Gastrocnemius medialis (tissue), 4 donors: ENCODE data around the gene WLS. TPM values are rescaled to one million over a fixed set of nuclear protein-coding genes. Genes with fewer than 3 reads are reported as not detected.

Experiments
- ATAC-seq, 2 donors: fragments of 150-250 bp; one replicate each; pipeline ENCODE4 v1.9.1; 2016
- DNase-seq, 2 donors: peaks; one replicate each; pipeline ENCODE4 v3.0.0-alpha.2; 2019
- H3K27ac ChIP-seq, 4 donors: fragments of 200-600 bp; sonication (generic); 1 replicate in 1 of 4; 2 replicates in 3 of 4; pipeline ENCODE4 v1.5.1; 2016 to 2018; ENCODE audit warnings: mild to moderate bottlenecking in 2 of 4, moderate library complexity in 1 of 4
- H3K27me3 ChIP-seq, 3 donors: fragments of 200-600 bp; sonication (generic) in 2 of 3; 1 replicate in 1 of 3; 2 replicates in 2 of 3; pipeline versions ENCODE4 v1.5.1 to v1.6.0; 2016 to 2019; ENCODE audit warnings: mild to moderate bottlenecking in 1 of 3, moderate library complexity in 1 of 3
- H3K36me3 ChIP-seq, 2 donors: fragments of 200-600 bp; sonication (generic) in 1 of 2; one replicate each; pipeline ENCODE4 v1.5.1; 2017 to 2018
- H3K4me1 ChIP-seq, 2 donors: fragments of 200-600 bp; sonication (generic) in 1 of 2; one replicate each; pipeline ENCODE4 v1.5.1; 2016 to 2017; ENCODE audit warnings: mild to moderate bottlenecking in 2 of 2
- H3K4me3 ChIP-seq, 4 donors: fragments of 200-600 bp; sonication (generic) in 3 of 4; 1 replicate in 1 of 4; 2 replicates in 3 of 4; pipeline ENCODE4 v1.5.1; 2016 to 2019; ENCODE audit warnings: mild to moderate bottlenecking in 2 of 4
- H3K9me3 ChIP-seq, 3 donors: fragments of 200-600 bp; sonication (generic) in 2 of 3; 1 replicate in 1 of 3; 2 replicates in 2 of 3; pipeline ENCODE4 v1.5.1; 2016 to 2019
- POLR2A ChIP-seq, 2 donors: fragments of 450-650 bp; IDR thresholded peaks; one replicate each; pipeline ENCODE4 v1.6.1; 2017; ENCODE audit warnings: antibody characterized with exemption in 2 of 2, mild to moderate bottlenecking in 2 of 2, moderate library complexity in 2 of 2
- in situ Hi-C, 4 donors: fragments of 200-750 bp; cut with MboI; loops; one replicate each; pipeline versions ENCODE4 v1.15.0 to v1.8.0; 2017; ENCODE audit warnings: low sequenced_read_pairs in 4 of 4
- intact Hi-C: fragments of 100-400 bp; cut with DNase I; formaldehyde crosslinking; loops from one replicate; pipeline ENCODE4 v1.15.1; 2023; ENCODE audit warnings: low total_unique reads
- total RNA-seq, 4 donors: library from RNA; depleted of rRNA; stranded (reverse); fragments of >200 nt; gene quantifications; one replicate each; pipeline versions ENCODE4 v1.1.0 to v1.2.3, GENCODE V29; 2016
- TF ChIP-seq, protein P1 (sequence below), 5 experiments: fragments of 450-650 bp in 3 of 5; fragments of 200-600 bp in 2 of 5; sonication (generic) in 2 of 5; IDR thresholded peaks in 4 of 5; conservative IDR thresholded peaks in 1 of 5; 1 replicate in 4 of 5; 2 replicates in 1 of 5; pipeline ENCODE4 v1.5.1; 2016 to 2019; ENCODE audit warnings: antibody characterized with exemption in 5 of 5, mild to moderate bottlenecking in 3 of 5, moderate library complexity in 3 of 5

The WLS gene
- total RNA-seq, 4 donors from 2014 or later = 8.6 to 15.7 (median 11.6) TPM

DNA sequence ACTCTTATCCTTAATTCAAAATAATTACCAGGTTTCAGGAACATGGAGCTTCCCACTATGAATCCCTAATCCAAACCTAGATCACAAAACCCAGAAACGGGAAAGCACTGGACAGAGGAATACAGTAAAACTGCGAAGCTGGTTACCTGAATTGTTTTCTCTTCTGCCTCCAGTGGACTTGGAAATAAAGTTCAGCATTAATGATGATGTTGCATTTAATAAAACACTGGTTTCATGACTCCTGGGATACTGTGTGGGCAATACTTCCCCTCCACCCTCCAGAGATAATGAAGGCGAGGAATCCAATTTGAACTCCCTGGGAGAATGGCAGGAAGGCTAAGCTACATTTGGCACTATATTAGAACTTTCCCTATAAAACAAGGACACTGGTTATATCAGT lies 65.1 kb downstream of the WLS start:
- Histone ChIP-seq H3K9me3 (no peaks in the 10 kb centered on the region), H3K36me3 (no peaks in the 10 kb centered on the region), H3K27ac (no peak overlapping the region), H3K27me3 (no peaks in the 10 kb centered on the region), H3K4me3 (no peak overlapping the region), H3K4me1 (peaks cover 8 to 13% of the 10 kb centered on the region in 2 donors)
- no peak for ATAC-seq
- intact Hi-C loops = no loop called here
- in situ Hi-C loops = no loop called here
- TF ChIP-seq, protein P1, sequence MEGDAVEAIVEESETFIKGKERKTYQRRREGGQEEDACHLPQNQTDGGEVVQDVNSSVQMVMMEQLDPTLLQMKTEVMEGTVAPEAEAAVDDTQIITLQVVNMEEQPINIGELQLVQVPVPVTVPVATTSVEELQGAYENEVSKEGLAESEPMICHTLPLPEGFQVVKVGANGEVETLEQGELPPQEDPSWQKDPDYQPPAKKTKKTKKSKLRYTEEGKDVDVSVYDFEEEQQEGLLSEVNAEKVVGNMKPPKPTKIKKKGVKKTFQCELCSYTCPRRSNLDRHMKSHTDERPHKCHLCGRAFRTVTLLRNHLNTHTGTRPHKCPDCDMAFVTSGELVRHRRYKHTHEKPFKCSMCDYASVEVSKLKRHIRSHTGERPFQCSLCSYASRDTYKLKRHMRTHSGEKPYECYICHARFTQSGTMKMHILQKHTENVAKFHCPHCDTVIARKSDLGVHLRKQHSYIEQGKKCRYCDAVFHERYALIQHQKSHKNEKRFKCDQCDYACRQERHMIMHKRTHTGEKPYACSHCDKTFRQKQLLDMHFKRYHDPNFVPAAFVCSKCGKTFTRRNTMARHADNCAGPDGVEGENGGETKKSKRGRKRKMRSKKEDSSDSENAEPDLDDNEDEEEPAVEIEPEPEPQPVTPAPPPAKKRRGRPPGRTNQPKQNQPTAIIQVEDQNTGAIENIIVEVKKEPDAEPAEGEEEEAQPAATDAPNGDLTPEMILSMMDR (IDR thresholded peaks at IDR 0.05 in 4 of 5, conservative IDR thresholded peaks at IDR 0.05 in 1 of 5) = no peak
- TF ChIP-seq POLR2A (IDR thresholded peaks at IDR 0.05) = no peak
- DNase-seq = no peak

DNA sequence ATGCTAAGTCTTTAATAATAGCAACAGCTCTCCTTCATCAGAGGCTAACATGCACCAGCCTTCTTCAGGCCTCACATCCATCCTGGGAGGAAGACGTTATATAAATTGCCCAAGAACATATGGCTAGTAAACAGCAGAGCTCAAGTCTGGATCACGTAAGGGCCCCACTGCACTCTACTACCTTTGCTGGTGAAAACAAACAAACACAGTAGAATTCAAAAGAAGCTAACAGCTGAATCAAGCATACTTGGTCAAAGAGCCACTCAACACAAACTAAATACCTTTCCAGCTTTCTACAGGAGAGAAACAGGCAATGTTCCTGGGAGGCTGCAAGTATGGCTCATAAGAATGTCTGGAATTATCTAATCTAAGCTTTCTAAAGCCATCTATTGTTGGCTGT lies 66.0 kb downstream of the WLS start:
- intact Hi-C loops (no loop called here), in situ Hi-C loops (no loop called here)
- TF ChIP-seq, protein P1 (IDR thresholded peaks at IDR 0.05 in 4 of 5, conservative IDR thresholded peaks at IDR 0.05 in 1 of 5) = no peak
- no peak for TF ChIP-seq POLR2A (IDR thresholded peaks at IDR 0.05)

DNA sequence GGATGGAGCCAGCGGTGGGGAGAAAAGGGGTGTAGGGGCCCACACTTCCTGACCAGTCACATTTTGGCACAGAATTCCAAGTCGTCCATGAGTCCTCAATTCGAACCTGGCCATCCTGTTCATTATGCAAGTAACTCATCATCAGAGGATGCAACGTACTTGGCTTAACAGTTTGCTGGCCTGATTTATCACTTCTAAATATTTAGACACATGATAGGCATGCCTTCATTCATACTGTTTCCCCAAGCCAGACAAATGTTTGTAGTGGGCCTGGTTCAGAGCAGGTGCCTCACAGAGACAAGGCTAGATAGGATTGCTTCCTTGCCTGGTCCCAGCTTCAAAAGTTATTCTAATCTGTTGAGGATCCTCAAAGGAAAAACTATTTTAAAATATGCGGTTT lies 66.7 kb downstream of the WLS start:
- Histone ChIP-seq H3K4me3 (no peak overlapping the region), H3K27me3 (no peaks in the 10 kb centered on the region), H3K4me1 (peaks cover 8 to 13% of the 10 kb centered on the region in 2 donors), H3K9me3 (no peaks in the 10 kb centered on the region), H3K27ac (no peak overlapping the region), H3K36me3 (no peaks in the 10 kb centered on the region)
- DNase-seq (no peak), ATAC-seq (no peak)
- TF ChIP-seq, protein P1 (IDR thresholded peaks at IDR 0.05 in 4 of 5, conservative IDR thresholded peaks at IDR 0.05 in 1 of 5) = no peak
- TF ChIP-seq POLR2A (IDR thresholded peaks at IDR 0.05) = no peak
- intact Hi-C loops = no loop called here
- in situ Hi-C loops = no loop called here

More for the DNA sequence above, 66.0 kb downstream of the WLS start:
- no peak for DNase-seq
- no peaks in the 10 kb centered on the region for H3K36me3 ChIP-seq
- peaks cover 8 to 13% of the 10 kb centered on the region in 2 donors for H3K4me1 ChIP-seq
- H3K4me3 ChIP-seq = no peak overlapping the region
- no peaks in the 10 kb centered on the region for H3K9me3 ChIP-seq
- H3K27ac ChIP-seq = no peak overlapping the region
- H3K27me3 ChIP-seq = no peaks in the 10 kb centered on the region
- no peak for ATAC-seq

DNA sequence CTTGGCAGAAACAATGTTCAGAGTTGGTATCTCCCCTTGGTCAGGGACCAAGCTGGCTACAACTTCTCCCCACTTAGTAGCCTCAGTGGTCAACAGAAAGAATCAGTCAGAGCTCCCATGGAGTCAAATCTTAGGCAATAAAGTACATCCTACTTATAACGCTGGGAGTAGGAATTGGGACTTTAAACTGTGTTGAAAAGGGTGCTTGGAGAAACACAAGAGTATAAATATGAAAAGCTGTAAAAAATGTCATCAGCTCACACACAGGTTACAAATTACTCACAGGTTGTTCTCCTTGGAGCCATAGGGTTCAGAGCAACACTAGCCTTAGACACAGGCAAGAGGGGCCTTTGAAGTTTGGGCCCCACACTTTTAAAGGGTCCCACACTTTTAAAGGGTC lies 67.4 kb downstream of the WLS start:
- H3K27ac ChIP-seq = no peak overlapping the region
- intact Hi-C loops (no loop called here), in situ Hi-C loops (no loop called here)
- H3K4me1 ChIP-seq = peaks cover 8 to 13% of the 10 kb centered on the region in 2 donors
- no peak overlapping the region for H3K4me3 ChIP-seq
- H3K27me3 ChIP-seq = no peaks in the 10 kb centered on the region
- no peaks in the 10 kb centered on the region for H3K9me3 ChIP-seq
- ATAC-seq = no peak
- TF ChIP-seq, protein P1 (IDR thresholded peaks at IDR 0.05 in 4 of 5, conservative IDR thresholded peaks at IDR 0.05 in 1 of 5) = no peak
- no peak for TF ChIP-seq POLR2A (IDR thresholded peaks at IDR 0.05)
- no peaks in the 10 kb centered on the region for H3K36me3 ChIP-seq
- DNase-seq = no peak

DNA sequence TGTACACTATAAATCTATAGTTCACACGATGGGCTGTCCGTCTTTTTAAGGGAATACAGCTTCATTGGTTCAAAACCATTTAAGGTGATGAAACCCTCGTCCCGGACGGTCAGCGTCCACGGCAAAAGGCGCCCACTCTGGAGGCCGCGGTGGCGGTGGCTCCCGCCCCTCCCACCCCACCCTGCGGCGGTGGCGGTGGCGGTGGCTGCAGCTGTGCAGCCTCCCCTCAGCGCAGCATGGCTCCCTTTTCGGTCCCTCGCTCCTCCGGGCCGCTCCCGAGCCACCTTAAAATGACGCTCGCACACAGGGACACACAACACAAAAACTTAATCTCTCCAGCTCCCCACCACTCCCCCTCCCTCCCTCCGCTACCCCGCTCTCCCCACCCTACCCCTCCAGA lies 69.1 kb downstream of the WLS start:
- in situ Hi-C loops = no loop called here
- Histone ChIP-seq H3K4me3 (no peak overlapping the region), H3K36me3 (no peaks in the 10 kb centered on the region), H3K27ac (no peak overlapping the region), H3K9me3 (no peaks in the 10 kb centered on the region), H3K4me1 (peaks cover 2 to 8% of the 10 kb centered on the region in 2 donors), H3K27me3 (no peaks in the 10 kb centered on the region)
- TF ChIP-seq, protein P1 (IDR thresholded peaks at IDR 0.05 in 4 of 5, conservative IDR thresholded peaks at IDR 0.05 in 1 of 5) = no peak
- TF ChIP-seq POLR2A (IDR thresholded peaks at IDR 0.05) = no peak
- intact Hi-C loops = no loop called here
- ATAC-seq (no peak), DNase-seq (no peak)
